ENCODE data around the gene LEP.

LEP gene

GRCh38 chr7:128244861-128245260 is 3.8 kb downstream of the LEP start:
- DNase-seq (ENCODE audit: low read depth in 4 of 4, low spot score in 1 of 4) = no peak

GRCh38 chr7:128247108-128247507 is 6.0 kb downstream of the LEP start:
- DNase-seq (ENCODE audit: low read depth in 4 of 4, low spot score in 1 of 4) = no peak

- no peak for DNase-seq (ENCODE audit: low read depth in 4 of 4, low spot score in 1 of 4)
These were observed 6.6 kb downstream of the LEP start for GRCh38 chr7:128247640-128248194.

GRCh38 chr7:128251337-128251736 is 10.3 kb downstream of the LEP start:
- no peak for DNase-seq (ENCODE audit: low read depth in 4 of 4, low spot score in 1 of 4)

DNA sequence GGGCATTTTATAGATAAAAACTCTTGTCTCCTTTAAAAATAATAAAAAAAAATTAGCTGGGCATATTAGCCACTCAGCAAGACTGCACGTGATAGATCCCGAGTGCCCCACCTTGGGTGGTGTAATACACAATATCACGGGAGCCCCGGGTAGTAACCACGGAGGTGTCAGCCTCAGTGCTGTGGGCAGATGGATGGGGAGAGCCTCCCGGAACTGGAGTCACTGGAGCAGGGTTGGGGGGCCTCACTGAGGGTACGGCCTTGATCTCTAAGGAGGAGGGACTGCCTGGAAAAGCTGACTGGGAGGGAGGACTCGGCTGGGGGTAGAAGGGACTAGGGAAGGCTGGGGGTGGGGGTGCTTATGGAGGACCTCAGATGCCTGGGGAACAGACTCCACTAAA is 12.6 kb downstream of the LEP start:
- no peak for DNase-seq (ENCODE audit: low read depth in 4 of 4, low spot score in 1 of 4)

DNA sequence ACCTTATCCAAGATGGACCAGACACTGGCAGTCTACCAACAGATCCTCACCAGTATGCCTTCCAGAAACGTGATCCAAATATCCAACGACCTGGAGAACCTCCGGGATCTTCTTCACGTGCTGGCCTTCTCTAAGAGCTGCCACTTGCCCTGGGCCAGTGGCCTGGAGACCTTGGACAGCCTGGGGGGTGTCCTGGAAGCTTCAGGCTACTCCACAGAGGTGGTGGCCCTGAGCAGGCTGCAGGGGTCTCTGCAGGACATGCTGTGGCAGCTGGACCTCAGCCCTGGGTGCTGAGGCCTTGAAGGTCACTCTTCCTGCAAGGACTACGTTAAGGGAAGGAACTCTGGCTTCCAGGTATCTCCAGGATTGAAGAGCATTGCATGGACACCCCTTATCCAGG is 13.4 kb downstream of the LEP start:
- no peak for DNase-seq (ENCODE audit: low read depth in 4 of 4, low spot score in 1 of 4)

DNA sequence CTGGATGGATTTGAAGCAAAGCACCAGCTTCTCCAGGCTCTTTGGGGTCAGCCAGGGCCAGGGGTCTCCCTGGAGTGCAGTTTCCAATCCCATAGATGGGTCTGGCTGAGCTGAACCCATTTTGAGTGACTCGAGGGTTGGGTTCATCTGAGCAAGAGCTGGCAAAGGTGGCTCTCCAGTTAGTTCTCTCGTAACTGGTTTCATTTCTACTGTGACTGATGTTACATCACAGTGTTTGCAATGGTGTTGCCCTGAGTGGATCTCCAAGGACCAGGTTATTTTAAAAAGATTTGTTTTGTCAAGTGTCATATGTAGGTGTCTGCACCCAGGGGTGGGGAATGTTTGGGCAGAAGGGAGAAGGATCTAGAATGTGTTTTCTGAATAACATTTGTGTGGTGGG is 14.2 kb downstream of the LEP start:
- no peak for DNase-seq (ENCODE audit: low read depth in 4 of 4, low spot score in 1 of 4)

DNA sequence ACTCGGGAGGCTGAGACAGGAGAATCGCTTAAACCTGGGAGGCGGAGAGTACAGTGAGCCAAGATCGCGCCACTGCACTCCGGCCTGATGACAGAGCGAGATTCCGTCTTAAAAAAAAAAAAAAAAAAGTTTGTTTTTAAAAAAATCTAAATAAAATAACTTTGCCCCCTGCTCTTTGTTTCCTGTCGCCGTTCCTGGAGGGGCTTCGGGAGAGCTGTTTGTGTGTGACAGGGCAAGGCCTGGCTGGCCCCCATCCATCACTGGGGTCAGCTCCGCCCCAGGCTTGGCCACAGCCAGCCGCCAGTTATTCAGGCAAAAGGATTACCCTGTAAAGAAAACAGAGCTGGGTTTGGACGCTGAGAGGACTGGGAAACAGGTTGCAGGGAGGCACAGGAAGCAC is 16.4 kb downstream of the LEP start:
- DNase-seq (ENCODE audit: low read depth in 4 of 4, low spot score in 1 of 4) = no peak

- DNase-seq (ENCODE audit: low read depth in 4 of 4, low spot score in 1 of 4) = no peak
These were observed 18.3 kb downstream of the LEP start for GRCh38 chr7:128259131-128260061.

DNA sequence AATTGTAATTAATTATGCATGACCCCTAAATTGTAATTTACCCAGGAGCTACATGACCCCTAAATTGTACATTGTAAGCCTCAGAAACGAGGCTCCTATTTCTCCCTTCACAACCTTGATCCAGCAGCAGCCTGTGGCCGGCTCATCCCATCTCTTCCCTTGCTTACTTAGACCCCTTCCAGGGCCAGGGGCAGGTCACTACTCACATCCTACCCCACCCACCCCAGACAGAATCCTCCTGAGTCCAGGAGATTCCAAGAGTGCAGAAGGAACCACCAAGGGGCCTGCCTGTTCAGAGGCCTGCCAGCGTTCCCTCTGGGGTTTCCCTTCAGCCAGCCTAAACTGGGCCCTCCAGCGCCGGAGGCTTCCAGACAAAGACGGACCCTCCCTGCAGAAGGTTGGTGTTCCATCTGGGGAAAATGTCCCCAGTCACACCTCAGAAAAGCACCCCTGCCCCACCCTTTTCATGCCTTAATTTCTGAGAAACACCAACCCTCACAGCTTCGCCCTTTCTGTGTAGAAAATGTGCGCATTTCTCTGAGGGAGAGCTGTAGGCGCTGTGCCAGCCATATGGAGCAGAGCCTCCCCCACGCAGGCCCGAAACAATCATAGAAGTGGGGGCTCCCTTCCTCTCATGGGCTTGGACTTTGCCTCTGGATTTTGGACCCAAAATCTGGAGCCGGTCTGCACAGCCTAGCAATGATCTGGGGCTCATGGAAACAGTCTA is 19.2 kb downstream of the LEP start:
- DNase-seq (ENCODE audit: low read depth in 4 of 4, low spot score in 1 of 4) = no peak

GRCh38 chr7:128262273-128263028 is 21.4 kb downstream of the LEP start:
- no peak for DNase-seq (ENCODE audit: low read depth in 4 of 4, low spot score in 1 of 4)

DNA sequence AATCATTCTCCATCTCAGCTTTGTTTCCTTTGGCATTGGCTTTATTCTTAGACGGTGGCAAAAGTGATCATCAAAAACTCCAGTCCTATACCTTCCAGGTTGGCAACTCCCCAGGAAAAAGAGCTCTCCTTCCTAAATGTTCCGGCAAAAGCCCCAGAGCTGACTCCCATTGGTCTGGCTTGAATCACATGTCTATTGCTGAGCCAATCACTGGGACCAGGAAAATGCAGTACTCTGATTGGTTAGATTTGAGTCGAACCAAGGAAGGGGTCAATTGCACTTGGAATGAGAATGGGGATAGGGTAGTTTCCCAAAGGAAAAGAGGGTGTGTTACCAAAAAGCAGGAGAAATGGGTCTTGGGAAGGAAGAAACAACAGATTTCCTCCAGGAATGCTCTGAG is 22.3 kb downstream of the LEP start:
- no peak for DNase-seq (ENCODE audit: low read depth in 4 of 4, low spot score in 1 of 4)

- no peak for DNase-seq (ENCODE audit: low read depth in 4 of 4, low spot score in 1 of 4)
These were observed 23.4 kb downstream of the LEP start for GRCh38 chr7:128264477-128264876.

DNA sequence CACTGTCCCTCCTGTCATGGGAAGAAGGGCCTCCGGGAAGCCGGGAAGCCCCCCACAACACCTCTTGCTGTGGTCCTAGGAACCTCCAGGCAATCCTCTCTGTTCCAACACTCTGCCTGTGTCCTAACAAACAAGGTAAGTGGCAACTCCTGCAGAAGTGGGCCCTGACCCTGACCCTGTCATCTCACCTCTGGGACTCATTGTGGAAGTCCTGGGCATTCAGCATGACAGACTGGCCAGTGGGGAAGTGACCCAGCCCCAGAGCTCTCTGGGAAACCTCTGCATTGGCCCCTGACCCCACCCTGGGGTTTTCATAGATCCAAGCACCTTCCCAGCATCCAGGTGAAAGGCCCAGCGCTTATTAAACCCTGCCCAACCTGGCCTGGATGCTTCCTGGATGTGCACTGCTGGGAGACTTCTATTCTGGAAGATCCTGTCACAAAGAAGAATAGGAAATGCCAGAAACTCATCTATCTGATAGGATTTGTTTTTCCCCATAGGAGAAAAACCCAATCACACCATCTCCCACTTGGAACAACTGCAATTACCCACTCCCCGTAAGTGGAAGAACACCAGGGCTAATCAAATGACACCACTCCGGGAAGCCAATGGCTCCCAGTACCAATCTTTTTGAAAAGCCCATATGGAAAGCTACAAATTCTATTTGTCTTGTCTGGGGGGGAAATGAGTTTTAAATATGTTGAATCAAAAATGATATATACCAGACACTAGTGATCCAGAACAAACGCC is 24.3 kb downstream of the LEP start:
- no peak for DNase-seq (ENCODE audit: low read depth in 4 of 4, low spot score in 1 of 4)

GRCh38 chr7:128265906-128266300 is 24.8 kb downstream of the LEP start:
- DNase-seq (ENCODE audit: low read depth in 4 of 4, low spot score in 1 of 4) = no peak

DNA sequence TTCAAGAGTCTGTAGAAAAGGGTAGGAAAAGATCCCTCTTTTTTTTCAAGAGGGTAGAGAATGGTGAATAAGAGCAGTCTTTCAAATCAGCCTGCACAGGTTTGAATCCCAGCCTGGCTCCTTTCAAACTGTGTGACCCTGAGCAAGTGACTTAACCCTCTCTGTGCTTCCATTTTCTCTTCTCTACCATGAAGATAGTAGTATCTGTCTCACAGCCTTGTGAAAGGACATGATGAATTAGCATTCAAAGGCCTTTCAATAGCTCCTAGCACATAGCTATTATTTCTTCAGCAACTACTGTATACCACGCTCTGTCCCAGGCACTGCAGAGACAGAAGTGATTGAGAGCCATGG is 25.4 kb downstream of the LEP start:
- no peak for DNase-seq (ENCODE audit: low read depth in 4 of 4, low spot score in 1 of 4)

DNA sequence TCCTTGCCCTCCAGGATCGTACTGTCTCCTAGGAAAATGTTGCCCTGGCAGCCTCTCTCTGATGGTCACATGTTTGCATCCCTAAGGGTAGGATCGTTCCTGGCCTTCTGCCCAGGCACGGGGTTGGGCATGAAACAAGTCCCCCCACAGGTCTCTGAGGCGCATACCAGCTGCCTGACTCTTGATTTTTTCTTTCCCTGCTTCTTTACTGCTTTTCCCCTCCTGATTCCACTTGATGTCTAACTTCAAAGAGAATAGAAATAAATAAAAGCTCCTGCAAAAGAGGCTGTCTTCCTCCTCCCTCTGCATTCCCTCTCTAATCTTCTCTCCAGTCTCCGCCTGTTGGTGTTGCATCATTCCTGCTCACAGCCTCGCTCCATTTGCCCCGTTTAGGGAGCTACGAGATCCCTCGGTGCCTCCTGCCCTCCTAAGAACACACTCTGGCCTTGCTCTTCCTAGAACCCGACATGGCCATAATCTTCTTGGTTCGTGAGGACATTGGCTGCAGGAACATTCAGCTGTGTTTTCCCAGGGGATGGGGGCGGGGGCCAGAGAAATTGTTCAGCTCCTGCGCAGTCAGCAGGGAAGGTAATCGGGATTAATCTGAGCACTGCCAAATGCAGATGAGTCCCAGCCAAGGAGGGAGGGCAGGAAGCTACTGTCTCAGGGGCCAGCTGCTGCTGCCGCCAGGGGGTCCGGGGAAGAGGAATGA is 26.0 kb downstream of the LEP start:
- DNase-seq (ENCODE audit: low read depth in 4 of 4, low spot score in 1 of 4) = no peak

DNA sequence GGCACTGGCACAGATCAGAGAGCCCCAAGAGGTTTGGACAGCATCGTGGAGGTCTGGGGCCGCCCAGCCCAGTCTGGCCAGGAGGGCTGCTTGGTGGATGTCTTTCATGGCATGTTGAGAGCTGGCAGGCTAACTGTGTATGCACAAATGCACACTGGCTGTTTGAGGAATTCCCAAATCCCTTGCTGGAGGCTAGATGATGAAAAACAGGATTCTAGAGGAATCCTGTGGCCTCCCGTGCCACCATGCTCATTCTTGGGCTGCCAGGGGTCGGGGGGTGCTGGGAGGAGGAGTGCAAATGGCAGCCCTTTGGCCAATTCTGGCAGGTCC is 26.5 kb downstream of the LEP start:
- DNase-seq (ENCODE audit: low read depth in 4 of 4, low spot score in 1 of 4) = no peak

DNA sequence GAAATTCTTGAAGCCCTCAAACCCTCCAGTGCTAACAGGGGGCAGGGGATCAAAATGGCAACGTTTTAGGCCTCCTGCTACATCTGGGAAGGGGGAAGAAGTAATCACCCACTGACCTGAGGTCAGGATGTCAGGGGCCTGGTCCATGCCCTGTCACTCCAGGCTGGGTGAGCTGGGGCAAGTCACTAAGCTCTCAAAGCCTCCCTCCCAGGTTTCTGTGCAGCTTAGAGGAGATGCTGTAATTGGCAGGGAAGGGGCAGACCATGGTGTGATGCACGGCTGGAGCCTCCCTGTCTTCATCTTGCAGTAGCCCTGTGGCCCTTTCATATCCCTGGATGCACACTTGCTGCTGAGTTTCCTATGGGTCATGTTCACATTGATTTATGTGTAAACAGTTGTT is 27.2 kb downstream of the LEP start:
- no peak for DNase-seq (ENCODE audit: low read depth in 4 of 4, low spot score in 1 of 4)

DNA sequence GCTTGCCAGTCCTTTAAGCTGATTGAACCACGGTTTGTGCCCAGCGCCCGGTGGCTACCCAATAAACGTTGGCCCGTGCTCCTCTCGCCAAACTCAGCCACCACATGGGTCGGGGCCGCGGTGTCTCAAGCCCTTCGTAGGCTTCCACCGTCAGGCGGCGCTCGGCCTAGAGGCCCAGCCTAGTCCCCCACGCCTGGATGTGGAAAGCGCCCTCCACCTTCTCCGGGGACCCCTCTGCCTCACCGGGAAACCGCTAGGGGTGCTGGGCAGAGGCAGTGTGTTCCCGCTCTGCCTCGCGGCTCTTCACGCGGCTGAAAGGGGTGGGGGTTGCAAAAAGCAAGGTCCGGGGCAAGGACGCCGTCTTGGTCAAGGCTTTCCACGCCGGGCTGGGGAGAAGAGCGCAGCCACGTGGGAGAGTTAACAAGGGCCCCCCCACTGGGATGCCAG is 29.8 kb downstream of the LEP start:
- no peak for DNase-seq (ENCODE audit: low read depth in 4 of 4, low spot score in 1 of 4)

Data from stimulated activated CD4-positive, alpha-beta T cell treated with anti-CD3 and anti-CD28 coated beads, Interleukin-1b, Interleukin-23, amount 100 ng/mL, for 24 hours (primary cell).